ENCODE results near the gene S1PR2.

DNA sequence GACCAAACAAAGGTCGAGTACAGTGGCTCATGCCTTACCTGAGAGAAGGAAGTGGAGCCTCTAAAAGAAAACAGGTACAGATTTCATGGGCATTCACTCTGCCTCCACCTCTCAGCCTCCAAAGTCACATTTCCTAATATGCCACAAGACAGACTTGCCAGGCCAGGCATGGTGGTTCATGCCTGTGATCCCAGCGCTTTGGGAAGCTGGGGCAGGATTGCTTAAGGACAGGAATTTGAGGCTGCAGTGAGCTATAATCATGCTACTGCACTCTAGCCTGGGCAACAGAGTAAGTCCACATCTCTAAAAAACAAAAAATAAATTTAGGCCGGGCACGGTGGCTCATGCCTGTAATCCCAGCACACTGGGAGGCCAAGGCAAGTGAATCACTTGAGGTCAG, 25.5 kb downstream of the S1PR2 start:
- TF ChIP-seq POLR2AphosphoS5 (IDR thresholded peaks at IDR 0.05) (no peak), EP300 (IDR thresholded peaks at IDR 0.05) (no peak), POLR2A (IDR thresholded peaks at IDR 0.05) (no peak)
- TF ChIP-seq, protein P1, sequence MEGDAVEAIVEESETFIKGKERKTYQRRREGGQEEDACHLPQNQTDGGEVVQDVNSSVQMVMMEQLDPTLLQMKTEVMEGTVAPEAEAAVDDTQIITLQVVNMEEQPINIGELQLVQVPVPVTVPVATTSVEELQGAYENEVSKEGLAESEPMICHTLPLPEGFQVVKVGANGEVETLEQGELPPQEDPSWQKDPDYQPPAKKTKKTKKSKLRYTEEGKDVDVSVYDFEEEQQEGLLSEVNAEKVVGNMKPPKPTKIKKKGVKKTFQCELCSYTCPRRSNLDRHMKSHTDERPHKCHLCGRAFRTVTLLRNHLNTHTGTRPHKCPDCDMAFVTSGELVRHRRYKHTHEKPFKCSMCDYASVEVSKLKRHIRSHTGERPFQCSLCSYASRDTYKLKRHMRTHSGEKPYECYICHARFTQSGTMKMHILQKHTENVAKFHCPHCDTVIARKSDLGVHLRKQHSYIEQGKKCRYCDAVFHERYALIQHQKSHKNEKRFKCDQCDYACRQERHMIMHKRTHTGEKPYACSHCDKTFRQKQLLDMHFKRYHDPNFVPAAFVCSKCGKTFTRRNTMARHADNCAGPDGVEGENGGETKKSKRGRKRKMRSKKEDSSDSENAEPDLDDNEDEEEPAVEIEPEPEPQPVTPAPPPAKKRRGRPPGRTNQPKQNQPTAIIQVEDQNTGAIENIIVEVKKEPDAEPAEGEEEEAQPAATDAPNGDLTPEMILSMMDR (IDR thresholded peaks at IDR 0.05), result no peak

Measured in suprapubic skin (tissue), 4 donors.